GM19397 (cell line): ENCODE data around the gene ADAMTS2.
"Not testable (repeated sequence)": the region's sequence is repeated elsewhere in the genome, so short reads cannot be mapped to it uniquely, and the experiment has no call there.

Source experiments
- ATAC-seq: cut with Tn5 transposase; IDR thresholded peaks from one replicate; pipeline ENCODE4 v1.9.1; 2021; ENCODE audit warnings: mild to moderate bottlenecking, moderate library complexity; ENCODE audit not compliant: unreplicated experiment

Gene ADAMTS2

GRCh38 chr5:179118756-179119414 lies 226.4 kb downstream of the ADAMTS2 start:
- ATAC-seq: no peak

GRCh38 chr5:179118338-179118737 lies 226.9 kb downstream of the ADAMTS2 start:
- no peak for ATAC-seq

- no peak for ATAC-seq
These were observed 229.3 kb downstream of the ADAMTS2 start for GRCh38 chr5:179115845-179116524.

- no peak for ATAC-seq
These were observed 230.0 kb downstream of the ADAMTS2 start for GRCh38 chr5:179115307-179115706.

GRCh38 chr5:179114756-179115155 lies 230.5 kb downstream of the ADAMTS2 start:
- no peak for ATAC-seq

GRCh38 chr5:179113945-179114641 lies 231.2 kb downstream of the ADAMTS2 start:
- no peak for ATAC-seq

GRCh38 chr5:179113143-179113530 lies 232.1 kb downstream of the ADAMTS2 start:
- no peak for ATAC-seq

- no peak for ATAC-seq
These were observed 232.7 kb downstream of the ADAMTS2 start for GRCh38 chr5:179112469-179113142.

GRCh38 chr5:179111267-179112207 lies 233.7 kb downstream of the ADAMTS2 start:
- ATAC-seq: no peak

GRCh38 chr5:179110528-179110927 lies 234.7 kb downstream of the ADAMTS2 start:
- no peak for ATAC-seq

- ATAC-seq: not testable (repeated sequence)
These were observed 244.0 kb downstream of the ADAMTS2 start for GRCh38 chr5:179101282-179101681.

- ATAC-seq: no peak
These were observed 255.8 kb downstream of the ADAMTS2 start for GRCh38 chr5:179089502-179089901.

GRCh38 chr5:179080724-179081123 lies 264.5 kb downstream of the ADAMTS2 start:
- no peak for ATAC-seq

- ATAC-seq: no peak
These were observed 265.9 kb downstream of the ADAMTS2 start for GRCh38 chr5:179079165-179079987.

- no peak for ATAC-seq
These were observed 279.6 kb downstream of the ADAMTS2 start for GRCh38 chr5:179065703-179066102.

- ATAC-seq: no peak
These were observed 284.2 kb downstream of the ADAMTS2 start for GRCh38 chr5:179061025-179061424.
